HL-60 (cell line): Measurements from ENCODE around the gene SMIM24.

ENCODE experiments used
- DNase-seq, 2 experiments: peaks; one replicate each; pipeline ENCODE4 v3.0.0-alpha.2; 2010 to 2020; ENCODE audit warnings: low read depth in 1 of 2, low spot score in 1 of 2
- H3K27ac ChIP-seq: fragments of 250-450 bp; sonication (Bioruptor Pico); replicated peaks from 2 replicates; pipeline ENCODE4 v1.5.1; 2020; ENCODE audit warnings: mild to moderate bottlenecking, moderate library complexity
- H3K27me3 ChIP-seq: fragments of 250-450 bp; sonication (Bioruptor Pico); 2 replicates; pipeline ENCODE4 v1.5.1; 2021; ENCODE audit warnings: mild to moderate bottlenecking, moderate library complexity; ENCODE audit not compliant: insufficient read depth, poor library complexity, severe bottlenecking
- H3K4me3 ChIP-seq: replicated peaks from 2 replicates; pipeline ENCODE4 v1.5.1; 2011; ENCODE audit warnings: mild to moderate bottlenecking, control low read depth, low read length; ENCODE audit not compliant: insufficient read depth
- CTCF ChIP-seq: IDR thresholded peaks from one replicate; pipeline ENCODE4 v1.5.1; 2011; ENCODE audit warnings: low read length, control low read depth, inconsistent platforms; ENCODE audit not compliant: insufficient read depth
- GABPA ChIP-seq: IDR thresholded peaks from 2 replicates; pipeline ENCODE4 v1.6.1; 2012; ENCODE audit warnings: low read depth
- POLR2AphosphoS5 ChIP-seq: IDR thresholded peaks from 2 replicates; pipeline ENCODE4 v1.6.1; 2012; ENCODE audit warnings: low read depth
- TF ChIP-seq, protein P1 (sequence below): IDR thresholded peaks from 2 replicates; pipeline ENCODE4 v1.6.1; 2012; ENCODE audit warnings: low read depth; ENCODE audit not compliant: insufficient replicate concordance

SMIM24 gene

GRCh38 chr19:3500429-3501101 lies 20.2 kb upstream of the SMIM24 start, which contains the start of gene DOHH:
TSS of gene DOHH (minus strand) at chr19:3500674. CDS start at chr19:3496814, 3,860 bp downstream.
- Histone ChIP-seq H3K27ac (peak within 1 kb of the TSS; percentile 100), H3K4me3 (peak within 1 kb of the TSS; percentile 99), H3K27me3 (no peaks in the 10 kb centered on the region)
- peak; percentile 97 for DNase-seq
- TF ChIP-seq, protein P1, sequence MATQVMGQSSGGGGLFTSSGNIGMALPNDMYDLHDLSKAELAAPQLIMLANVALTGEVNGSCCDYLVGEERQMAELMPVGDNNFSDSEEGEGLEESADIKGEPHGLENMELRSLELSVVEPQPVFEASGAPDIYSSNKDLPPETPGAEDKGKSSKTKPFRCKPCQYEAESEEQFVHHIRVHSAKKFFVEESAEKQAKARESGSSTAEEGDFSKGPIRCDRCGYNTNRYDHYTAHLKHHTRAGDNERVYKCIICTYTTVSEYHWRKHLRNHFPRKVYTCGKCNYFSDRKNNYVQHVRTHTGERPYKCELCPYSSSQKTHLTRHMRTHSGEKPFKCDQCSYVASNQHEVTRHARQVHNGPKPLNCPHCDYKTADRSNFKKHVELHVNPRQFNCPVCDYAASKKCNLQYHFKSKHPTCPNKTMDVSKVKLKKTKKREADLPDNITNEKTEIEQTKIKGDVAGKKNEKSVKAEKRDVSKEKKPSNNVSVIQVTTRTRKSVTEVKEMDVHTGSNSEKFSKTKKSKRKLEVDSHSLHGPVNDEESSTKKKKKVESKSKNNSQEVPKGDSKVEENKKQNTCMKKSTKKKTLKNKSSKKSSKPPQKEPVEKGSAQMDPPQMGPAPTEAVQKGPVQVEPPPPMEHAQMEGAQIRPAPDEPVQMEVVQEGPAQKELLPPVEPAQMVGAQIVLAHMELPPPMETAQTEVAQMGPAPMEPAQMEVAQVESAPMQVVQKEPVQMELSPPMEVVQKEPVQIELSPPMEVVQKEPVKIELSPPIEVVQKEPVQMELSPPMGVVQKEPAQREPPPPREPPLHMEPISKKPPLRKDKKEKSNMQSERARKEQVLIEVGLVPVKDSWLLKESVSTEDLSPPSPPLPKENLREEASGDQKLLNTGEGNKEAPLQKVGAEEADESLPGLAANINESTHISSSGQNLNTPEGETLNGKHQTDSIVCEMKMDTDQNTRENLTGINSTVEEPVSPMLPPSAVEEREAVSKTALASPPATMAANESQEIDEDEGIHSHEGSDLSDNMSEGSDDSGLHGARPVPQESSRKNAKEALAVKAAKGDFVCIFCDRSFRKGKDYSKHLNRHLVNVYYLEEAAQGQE: peak; percentile 76
- TF ChIP-seq POLR2AphosphoS5 (peak; percentile 90), CTCF (no peak)

- peak overlapping the region; percentile 100 for H3K27ac ChIP-seq
- H3K27me3 ChIP-seq: no peaks in the 10 kb centered on the region
- no peak for DNase-seq
- no peak for TF ChIP-seq CTCF
- TF ChIP-seq, protein P1: no peak
- no peak for TF ChIP-seq GABPA
- no peak for TF ChIP-seq POLR2AphosphoS5
- H3K4me3 ChIP-seq: peak overlapping the region; percentile 99
These were observed 19.6 kb upstream of the SMIM24 start for GRCh38 chr19:3499738-3500428.

DNA sequence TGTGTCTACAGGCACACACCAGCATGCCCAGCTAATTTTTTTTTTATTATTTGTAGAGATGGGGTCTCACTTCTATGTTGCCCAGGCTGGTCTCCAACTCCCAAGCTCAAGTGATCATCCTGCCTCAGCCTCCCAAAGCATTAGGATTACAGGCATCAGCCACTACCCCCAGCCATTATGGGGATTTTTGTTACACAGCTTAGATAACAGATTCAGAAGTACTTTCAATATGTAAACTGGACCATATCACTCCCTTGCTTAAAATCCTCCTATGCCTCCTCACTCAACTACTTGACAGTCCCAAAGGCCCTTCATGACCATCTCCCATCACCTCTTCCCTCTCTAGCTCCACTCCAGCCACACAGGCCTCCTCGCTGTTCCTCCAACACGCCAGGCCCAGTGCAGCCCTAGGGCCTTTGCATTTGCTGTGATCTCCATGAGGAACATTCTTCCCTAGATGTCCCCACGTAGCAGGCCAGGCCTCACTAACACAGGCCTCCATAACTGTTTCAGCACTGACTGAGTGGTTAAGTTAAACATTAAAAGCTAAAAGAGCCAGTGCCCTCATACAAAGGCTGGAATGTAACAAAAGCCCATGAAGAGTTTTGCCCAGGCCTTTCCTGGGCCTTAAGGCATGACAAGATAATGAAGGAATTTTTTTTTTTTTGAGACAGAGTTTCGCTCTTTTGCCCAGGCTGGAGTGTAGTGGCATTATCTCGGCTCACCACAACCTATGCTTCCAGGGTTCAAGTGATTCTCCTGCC lies 17.6 kb upstream of the SMIM24 start:
- no peak for TF ChIP-seq CTCF
- DNase-seq: no peak
- no peak overlapping the region for H3K4me3 ChIP-seq

More for the DNA sequence above, 17.6 kb upstream of the SMIM24 start:
- H3K27me3 ChIP-seq: no peaks in the 10 kb centered on the region
- H3K27ac ChIP-seq: no peak overlapping the region
